ENCODE data around the gene PPP2R2D.

- TF ChIP-seq CTCF (IDR thresholded peaks at IDR 0.05) = no peak
- no peak for TF ChIP-seq POLR2A (IDR thresholded peaks at IDR 0.05)
Measured at GRCh38 chr10:131890276-131891195, 10.3 kb upstream of the PPP2R2D start.

Data from right lobe of liver (tissue), 4 donors.